Omental fat pad (tissue), 4 donors: ENCODE results near the gene LTA. TPM values are rescaled to one million over a fixed set of nuclear protein-coding genes. Genes with fewer than 3 reads are reported as not detected.

ENCODE experiments used
- ATAC-seq: fragments of 150-250 bp; one replicate; pipeline ENCODE4 v1.9.1; 2016; ENCODE audit warnings: mild to moderate bottlenecking, moderate library complexity; ENCODE audit not compliant: low FRiP score
- DNase-seq: peaks from one replicate; pipeline ENCODE4 v3.0.0-alpha.2; 2019; ENCODE audit warnings: low spot score
- CTCF ChIP-seq, 3 donors: fragments of 450-650 bp; IDR thresholded peaks; one replicate each; pipeline ENCODE4 v1.5.1; 2016 to 2017; ENCODE audit warnings: antibody characterized with exemption in 3 of 3, mild to moderate bottlenecking in 3 of 3, moderate library complexity in 2 of 3
- total RNA-seq, 4 donors: library from RNA; depleted of rRNA; stranded (reverse); fragments of >200 nt; gene quantifications; one replicate each; pipeline ENCODE4 v1.1.0, GENCODE V29; 2016

The LTA gene
- total RNA-seq, 4 donors from 2014 or later, result not detected

GRCh38 chr6:31530659-31531058 is 41.4 kb upstream of the LTA start:
- DNase-seq (no peak), ATAC-seq (no peak)
- no peak for TF ChIP-seq CTCF (IDR thresholded peaks at IDR 0.05)

- TF ChIP-seq CTCF (IDR thresholded peaks at IDR 0.05), result no peak
- DNase-seq (no peak), ATAC-seq (no peak)
Observed at GRCh38 chr6:31531162-31531561, 40.9 kb upstream of the LTA start.

GRCh38 chr6:31531771-31532643 is 40.1 kb upstream of the LTA start:
- no peak for DNase-seq
- TF ChIP-seq CTCF (IDR thresholded peaks at IDR 0.05), result no peak
- no peak for ATAC-seq

GRCh38 chr6:31532644-31533454 is 39.2 kb upstream of the LTA start:
- TF ChIP-seq CTCF (IDR thresholded peaks at IDR 0.05), result no peak
- no peak for DNase-seq
- ATAC-seq, result no peak

- DNase-seq, result no peak
Observed at GRCh38 chr6:31533455-31533841, 38.6 kb upstream of the LTA start.

GRCh38 chr6:31534011-31534410 is 38.1 kb upstream of the LTA start:
- DNase-seq (no peak), ATAC-seq (no peak)
- no peak for TF ChIP-seq CTCF (IDR thresholded peaks at IDR 0.05)

More at GRCh38 chr6:31533455-31533841, 38.6 kb upstream of the LTA start:
- TF ChIP-seq CTCF (IDR thresholded peaks at IDR 0.05), result no peak
- no peak for ATAC-seq
